Calu3 (cell line): ENCODE results near the gene SPINT1. TPM values are rescaled to one million over a fixed set of nuclear protein-coding genes. Genes with fewer than 3 reads are reported as not detected.

Source experiments
- BruUV-seq: library from RNA; stranded (reverse); fragments of 400-500 nt; replicated peaks from 2 replicates; lab custom pipeline; 2021; lab: Mats Ljungman, UMichigan
- CTCF ChIA-PET: fragments of 300-600 bp; sonication (Branson Sonifier 250); formaldehyde crosslinking; loops from one replicate; lab custom pipeline; 2022; ENCODE audit warnings: antibody characterized with exemption; lab: Charles Lee
- DNase-seq: peaks from one replicate; pipeline ENCODE4 v3.0.0; 2022
- H3K27ac Mint-ChIP-seq: one replicate; pipeline ENCODE4 v1.8.0; 2022; ENCODE audit warnings: mixed read lengths; ENCODE audit not compliant: unreplicated experiment
- H3K27me3 Mint-ChIP-seq: one replicate; pipeline ENCODE4 v1.8.0; 2022; ENCODE audit warnings: mixed read lengths; ENCODE audit not compliant: unreplicated experiment
- H3K36me3 Mint-ChIP-seq: one replicate; pipeline ENCODE4 v1.8.0; 2022; ENCODE audit warnings: mild to moderate bottlenecking, moderate library complexity, mixed read lengths; ENCODE audit not compliant: insufficient read depth, unreplicated experiment
- H3K4me1 Mint-ChIP-seq: one replicate; pipeline ENCODE4 v1.8.0; 2022; ENCODE audit warnings: mild to moderate bottlenecking, low read depth, mixed read lengths; ENCODE audit not compliant: unreplicated experiment
- H3K4me3 Mint-ChIP-seq: one replicate; pipeline ENCODE4 v1.8.0; 2022; ENCODE audit warnings: mild to moderate bottlenecking, low read depth, moderate library complexity, mixed read lengths; ENCODE audit not compliant: unreplicated experiment
- H3K9me3 Mint-ChIP-seq: one replicate; pipeline ENCODE4 v1.8.0; 2022; ENCODE audit warnings: low read depth, mixed read lengths; ENCODE audit not compliant: unreplicated experiment
- CTCF ChIP-seq: fragments of 200-600 bp; IDR thresholded peaks from one replicate; pipeline ENCODE4 v1.8.0; 2022; ENCODE audit warnings: antibody characterized with exemption; ENCODE audit not compliant: unreplicated experiment
- intact Hi-C: fragments of 100-400 bp; cut with micrococcal nuclease; formaldehyde crosslinking; loops from one replicate; pipeline ENCODE4 v1.10.0; 2022; ENCODE audit not compliant: unreplicated experiment
- total RNA-seq: library from RNA; stranded (reverse); gene quantifications from 2 replicates; pipeline ENCODE4 v1.2.3, GENCODE V29; 2022

The SPINT1 gene
- total RNA-seq, 1 experiment from 2014 or later, result 93.7 TPM

GRCh38 chr15:40871749-40872617 is 28.1 kb downstream of the SPINT1 start:
- DNase-seq, result peak; percentile 72
- Mint-ChIP-seq H3K4me3 (peak overlapping the region; percentile 37), H3K9me3 (no peaks in the 10 kb centered on the region), H3K36me3 (peaks cover 27% of the 10 kb centered on the region), H3K4me1 (peaks cover 34% of the 10 kb centered on the region), H3K27me3 (no peaks in the 10 kb centered on the region), H3K27ac (peak overlapping the region; percentile 52)
- intact Hi-C loops, result no loop called here
- no TSS peak for BruUV-seq
- no peak for TF ChIP-seq CTCF
- CTCF ChIA-PET, result interaction anchor here (0.6 to 5.4 kb wide), 5 partner anchors 10 to 162 kb away, joined by 3 to 73 read pairs (median 4); partner anchors contain the start of gene CHAC1

GRCh38 chr15:40872791-40873693 is 29.2 kb downstream of the SPINT1 start:
- no peaks in the 10 kb centered on the region for H3K9me3 Mint-ChIP-seq
- BruUV-seq, result TSS peak; percentile 66
- intact Hi-C loops, result no loop called here
- H3K27me3 Mint-ChIP-seq, result no peaks in the 10 kb centered on the region
- peak overlapping the region; percentile 52 for H3K27ac Mint-ChIP-seq
- CTCF ChIA-PET, result interaction anchor here (0.5 to 5.4 kb wide), 10 partner anchors 10 to 562 kb away, joined by 4 to 73 read pairs (median 6); partner anchors contain the start of genes RAD51 and VPS18
- no peak for DNase-seq
- H3K4me3 Mint-ChIP-seq, result peak overlapping the region; percentile 71
- no peak for TF ChIP-seq CTCF
- H3K4me1 Mint-ChIP-seq, result peaks cover 34% of the 10 kb centered on the region
- peaks cover 27% of the 10 kb centered on the region for H3K36me3 Mint-ChIP-seq

- intact Hi-C loops, result no loop called here
- no TSS peak for BruUV-seq
- H3K27me3 Mint-ChIP-seq, result no peaks in the 10 kb centered on the region
- H3K4me1 Mint-ChIP-seq, result peaks cover 34% of the 10 kb centered on the region
- TF ChIP-seq CTCF, result no peak
- DNase-seq, result peak; percentile 87
- CTCF ChIA-PET, result interaction anchor here (0.5 to 5.4 kb wide), 10 partner anchors 11 to 563 kb away, joined by 3 to 73 read pairs (median 6); partner anchors contain the start of genes RAD51 and VPS18
- no peak within 1 kb of the TSS for H3K27ac Mint-ChIP-seq
- peaks cover 27% of the 10 kb centered on the region for H3K36me3 Mint-ChIP-seq
- no peaks in the 10 kb centered on the region for H3K9me3 Mint-ChIP-seq
- peak within 1 kb of the TSS; percentile 71 for H3K4me3 Mint-ChIP-seq
Observed at GRCh38 chr15:40873694-40874561, 30.1 kb downstream of the SPINT1 start, which contains the start of gene RHOV. RHOV (minus strand) TSS chr15:40874234; CDS start chr15:40874139, 95 bp downstream.
